NOMO-1 treated with dmso at 0.1 percent for 144 hours (cell line): ENCODE results near the gene CLEC9A.
"Not testable (repeated sequence)": the region's sequence is repeated elsewhere in the genome, so short reads cannot be mapped to it uniquely, and the experiment has no call there.

Source experiments
- DNase-seq: peaks from one replicate; lab custom pipeline; 2025; ENCODE audit not compliant: unreplicated experiment; lab: John Stamatoyannopoulos, UW

Gene CLEC9A

GRCh38 chr12:10030446-10030845, at the start of gene CLEC9A:
Gene CLEC9A (plus strand): TSS chr12:10030682. CDS start chr12:10052688, 22,006 bp downstream.
- DNase-seq = peak; percentile 32

- DNase-seq = no peak
These were observed 38.6 kb upstream of the CLEC9A start for GRCh38 chr12:9991876-9992275.

GRCh38 chr12:9992296-9992695, 38.2 kb upstream of the CLEC9A start:
- no peak for DNase-seq

GRCh38 chr12:9999016-9999415, 31.5 kb upstream of the CLEC9A start, which contains the start of gene CLEC1B:
Gene CLEC1B (minus strand): TSS chr12:9999121. CDS start chr12:9999100, 21 bp downstream.
- DNase-seq = no peak

- DNase-seq = no peak
These were observed 29.2 kb upstream of the CLEC9A start for GRCh38 chr12:10001171-10001776.

- DNase-seq = no peak
These were observed 17.7 kb upstream of the CLEC9A start for GRCh38 chr12:10012630-10013330.

- no peak for DNase-seq
These were observed 15.0 kb upstream of the CLEC9A start for GRCh38 chr12:10015450-10015849.

- no peak for DNase-seq
These were observed 13.6 kb upstream of the CLEC9A start for GRCh38 chr12:10016881-10017280.

GRCh38 chr12:10018386-10018785, 12.1 kb upstream of the CLEC9A start:
- DNase-seq = no peak

GRCh38 chr12:10021342-10021741, 9.1 kb upstream of the CLEC9A start:
- DNase-seq = no peak

GRCh38 chr12:10025236-10025635, 5.2 kb upstream of the CLEC9A start:
- no peak for DNase-seq

GRCh38 chr12:10026666-10027065, 3.8 kb upstream of the CLEC9A start:
- DNase-seq = not testable (repeated sequence)

- no peak for DNase-seq
These were observed 3.2 kb upstream of the CLEC9A start for GRCh38 chr12:10027311-10027710.

- peak; percentile 75 for DNase-seq
These were observed 2.8 kb upstream of the CLEC9A start for GRCh38 chr12:10027721-10028120.

- no peak for DNase-seq
These were observed 839 bp downstream of the CLEC9A start for GRCh38 chr12:10031321-10031720.

- DNase-seq = no peak
These were observed 1.3 kb downstream of the CLEC9A start for GRCh38 chr12:10031771-10032175.

GRCh38 chr12:10033783-10034545, 3.5 kb downstream of the CLEC9A start:
- DNase-seq = peak; percentile 12

- no peak for DNase-seq
These were observed 11.7 kb downstream of the CLEC9A start for GRCh38 chr12:10042167-10042566.

- peak; percentile 19 for DNase-seq
These were observed 18.0 kb downstream of the CLEC9A start for GRCh38 chr12:10048526-10048925.

- DNase-seq = no peak
These were observed 21.9 kb downstream of the CLEC9A start for GRCh38 chr12:10052193-10052913.

GRCh38 chr12:10058387-10058786, 27.9 kb downstream of the CLEC9A start:
- no peak for DNase-seq
